GM19023 (cell line): ENCODE measurements around the gene RABAC1.

Experiments used
- ATAC-seq: cut with Tn5 transposase; IDR thresholded peaks from one replicate; pipeline ENCODE4 v1.9.1; 2021; ENCODE audit warnings: mild to moderate bottlenecking, moderate library complexity; ENCODE audit not compliant: unreplicated experiment

RABAC1 gene

DNA sequence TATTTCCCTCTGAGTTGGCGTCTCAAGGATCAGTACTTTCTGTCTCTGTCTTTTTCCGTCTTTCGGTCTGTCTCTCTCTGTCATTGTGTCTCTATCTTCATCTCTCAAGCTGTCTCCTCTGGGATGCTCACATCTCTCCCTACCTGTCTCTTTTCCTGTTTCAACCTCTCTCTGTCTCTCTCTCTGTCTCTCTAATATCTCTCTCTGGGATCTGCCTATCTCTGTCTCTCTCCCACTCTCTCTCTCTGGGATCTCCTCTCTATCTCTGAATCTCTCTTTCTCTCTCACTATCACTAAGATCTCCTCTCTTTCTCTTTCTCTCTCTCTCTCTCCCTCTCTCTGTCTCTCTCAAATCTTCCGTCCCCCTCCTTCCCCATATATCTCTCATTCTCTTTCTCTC, 30.9 kb upstream of the RABAC1 start:
- ATAC-seq, result no peak

GRCh38 chr19:41988947-41989346, 29.8 kb upstream of the RABAC1 start:
- no peak for ATAC-seq

- no peak for ATAC-seq
These were observed 28.2 kb upstream of the RABAC1 start for GRCh38 chr19:41987141-41987860.

DNA sequence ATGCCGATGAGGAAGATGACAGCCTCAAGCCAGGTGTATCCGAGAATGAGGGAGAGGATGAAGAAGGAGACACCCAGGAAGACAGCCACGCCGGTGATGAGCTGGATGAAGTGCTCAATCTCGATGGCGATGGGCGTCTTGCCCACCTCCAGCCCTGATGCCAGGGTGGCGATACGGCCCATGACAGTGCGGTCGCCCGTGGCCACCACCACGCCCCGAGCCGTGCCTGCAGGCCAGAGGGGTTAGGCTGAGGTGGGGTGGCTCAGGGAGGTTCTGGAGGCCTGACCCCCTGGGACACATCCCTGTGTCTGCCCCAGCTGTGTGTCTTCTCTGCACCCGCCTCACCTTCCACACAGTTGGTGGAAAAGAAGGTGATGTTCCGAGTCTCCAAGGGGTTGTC, 25.8 kb upstream of the RABAC1 start:
- ATAC-seq, result no peak

DNA sequence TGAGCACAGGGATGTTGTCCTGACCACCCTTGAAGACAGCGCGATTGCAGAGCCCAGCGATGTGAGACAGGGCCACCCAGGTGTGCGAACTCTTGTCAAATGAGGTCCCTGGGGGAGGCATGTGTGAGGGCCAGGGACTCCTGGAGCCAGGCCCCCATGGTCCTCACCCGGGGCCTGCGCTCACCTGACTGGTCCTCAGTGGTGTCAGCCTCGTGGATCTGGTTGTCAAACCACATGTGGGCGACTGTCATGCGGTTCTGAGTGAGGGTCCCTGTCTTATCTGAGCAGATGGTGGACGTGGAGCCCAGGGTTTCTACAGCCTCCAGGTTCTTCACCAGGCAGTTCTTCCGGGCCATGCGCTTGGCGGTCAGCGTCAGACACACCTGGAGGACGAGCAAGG, 22.6 kb upstream of the RABAC1 start:
- no peak for ATAC-seq

- no peak for ATAC-seq
These were observed 19.3 kb upstream of the RABAC1 start for GRCh38 chr19:41978470-41978869.

GRCh38 chr19:41977916-41978315, 18.8 kb upstream of the RABAC1 start:
- ATAC-seq, result no peak

DNA sequence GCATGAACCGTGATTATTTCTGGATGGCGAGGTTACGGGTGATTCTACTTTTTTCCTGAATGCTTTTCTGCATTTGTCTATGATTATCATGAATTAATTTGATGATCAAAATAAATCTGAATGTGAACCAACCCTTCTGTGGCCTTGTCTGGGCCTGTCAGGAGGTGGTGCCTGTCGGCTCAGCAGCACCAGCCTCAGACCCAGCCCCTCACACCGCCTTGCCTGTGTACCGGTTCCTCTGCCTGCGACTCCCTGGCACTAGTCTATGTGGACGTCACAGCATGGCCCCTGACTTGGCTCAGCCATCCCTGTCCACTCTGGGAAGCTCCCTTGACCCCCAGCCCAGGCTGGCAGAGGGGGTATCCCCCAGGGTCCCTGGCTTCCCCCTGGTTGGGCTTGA, 15.5 kb upstream of the RABAC1 start:
- no peak for ATAC-seq

DNA sequence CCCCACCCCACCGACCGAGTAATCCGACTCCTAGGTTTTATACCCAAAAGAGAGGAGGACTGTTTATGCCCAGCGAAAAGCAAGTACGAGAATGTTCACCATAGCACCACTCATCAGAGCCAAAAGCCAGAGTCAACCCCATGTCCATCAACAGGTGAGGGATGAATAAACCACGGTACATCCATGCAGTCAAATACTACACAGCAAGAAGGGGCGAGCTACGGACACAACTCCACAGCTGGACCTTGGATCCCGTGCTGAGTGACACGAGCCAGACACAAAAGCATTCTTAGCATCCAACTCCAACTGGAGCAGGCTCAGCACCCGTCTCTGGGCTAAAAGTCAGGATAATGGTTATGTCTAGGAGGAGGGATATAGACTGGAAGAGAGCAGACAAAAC, 12.2 kb upstream of the RABAC1 start:
- ATAC-seq, result no peak

DNA sequence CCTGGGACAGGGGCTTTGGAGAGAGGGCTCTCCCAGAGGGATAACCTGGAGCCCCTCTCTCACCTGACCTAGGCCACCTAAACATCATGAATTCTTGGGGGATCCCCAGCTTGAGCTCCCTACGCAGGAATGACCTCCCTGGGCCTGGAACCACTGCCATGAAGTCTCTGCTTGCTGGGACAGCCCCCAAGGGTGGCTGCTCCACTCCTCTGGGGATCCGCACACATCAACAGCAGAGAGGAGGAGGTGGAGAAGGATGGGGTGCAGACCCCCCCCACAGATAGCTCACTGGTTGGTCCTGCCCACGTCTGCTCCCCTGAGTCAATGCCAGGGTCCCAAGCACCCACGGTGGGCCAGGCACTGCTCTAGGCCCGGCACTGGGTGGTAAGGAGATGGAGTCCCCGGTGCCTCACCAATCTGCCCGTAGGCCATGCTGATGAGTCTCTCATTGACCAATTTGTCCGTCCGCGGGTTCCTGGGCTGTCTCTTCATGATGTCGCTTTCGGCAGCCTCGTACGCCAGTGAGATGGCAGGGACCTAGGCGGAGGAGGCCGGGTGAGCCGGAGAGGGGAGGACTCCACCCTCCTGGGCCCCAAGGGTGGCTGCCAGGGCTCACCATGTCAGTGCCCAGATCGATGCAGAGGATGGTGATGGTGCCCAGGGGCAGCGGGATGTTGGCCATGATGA, 10.8 kb upstream of the RABAC1 start:
- ATAC-seq, result no peak

DNA sequence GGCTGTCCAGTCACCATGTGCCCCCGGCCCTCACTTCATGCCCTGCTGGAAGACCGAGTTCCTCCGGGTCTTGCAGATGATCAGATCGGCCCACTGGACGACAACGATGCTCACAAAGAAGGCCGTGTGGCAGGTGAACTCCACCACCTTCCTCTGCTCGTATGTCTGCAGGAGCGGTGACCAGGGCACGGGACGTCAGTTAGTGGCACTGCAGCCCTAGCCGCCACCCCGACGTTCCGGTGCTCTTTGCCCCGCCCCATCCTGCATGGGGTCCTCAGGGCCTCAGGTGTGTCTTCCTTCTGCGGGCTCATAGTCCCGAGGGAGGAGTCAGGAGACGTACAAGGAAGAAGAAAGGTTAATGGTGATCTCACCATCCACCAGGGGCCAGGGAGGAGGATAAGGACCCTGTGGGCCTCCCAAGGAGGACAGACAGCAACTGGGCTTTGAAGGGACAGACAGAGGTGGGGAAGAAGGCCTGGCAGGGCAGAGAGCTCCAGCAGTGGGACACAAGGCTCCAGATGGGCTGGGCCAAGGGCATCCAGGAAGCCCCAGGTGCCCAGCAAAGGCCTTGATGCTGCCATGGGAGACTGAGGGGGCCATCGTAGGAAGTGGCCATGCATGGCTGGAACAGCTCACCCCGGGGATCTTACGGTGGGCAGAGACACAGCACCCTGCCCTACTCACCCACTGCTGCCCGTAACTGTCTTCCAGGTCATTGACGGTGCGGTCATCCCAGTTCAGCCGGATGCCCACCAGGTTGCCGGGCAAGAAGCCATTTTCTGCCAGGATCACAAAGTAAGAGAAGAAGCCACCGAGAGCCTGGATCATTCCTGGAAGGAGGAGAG, 9.9 kb upstream of the RABAC1 start:
- no peak for ATAC-seq

DNA sequence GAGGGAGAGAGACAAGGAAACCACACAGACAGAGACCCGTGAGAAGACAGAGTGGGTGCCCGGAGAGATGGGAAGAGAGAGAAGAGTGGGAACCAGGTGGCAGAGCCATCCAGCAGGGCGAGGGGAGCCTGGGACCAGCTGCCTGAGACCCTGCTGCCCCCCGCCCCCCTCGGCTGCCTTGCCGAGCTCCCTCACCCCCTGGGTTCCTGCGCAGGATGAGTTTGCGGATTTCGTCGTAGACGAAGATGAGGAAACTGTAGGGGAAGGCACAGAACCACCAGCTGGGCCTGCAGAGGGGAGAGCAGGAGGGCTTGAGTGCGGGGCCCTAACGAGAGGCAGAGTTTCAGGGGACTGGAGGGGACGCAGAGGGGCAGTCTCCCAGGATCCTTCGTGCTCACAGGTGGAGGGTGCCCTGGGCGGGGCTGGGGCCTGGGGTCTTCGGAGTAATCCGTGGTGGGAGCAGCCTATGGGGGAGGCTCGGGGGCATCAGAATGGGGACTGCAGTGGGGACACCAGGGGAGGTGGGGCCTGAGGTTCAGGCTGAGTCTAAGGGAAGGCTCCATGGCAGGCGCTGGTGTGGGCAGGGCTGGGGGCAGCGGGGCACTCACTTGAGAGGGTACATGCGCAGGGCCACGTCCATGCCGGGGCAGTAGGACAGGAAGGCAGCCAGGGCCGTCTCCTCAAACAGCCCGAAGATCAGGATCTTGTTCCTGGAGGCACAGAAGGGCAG, 8.1 kb upstream of the RABAC1 start:
- ATAC-seq, result no peak

GRCh38 chr19:41965106-41965505, 6.0 kb upstream of the RABAC1 start:
- ATAC-seq, result no peak

- ATAC-seq, result no peak
These were observed 1.9 kb upstream of the RABAC1 start for GRCh38 chr19:41960973-41961372.

GRCh38 chr19:41958367-41959055, 610 bp downstream of the RABAC1 start:
- peak; percentile 67 for ATAC-seq

- ATAC-seq, result no peak
These were observed 1.2 kb downstream of the RABAC1 start for GRCh38 chr19:41957838-41958366.

DNA sequence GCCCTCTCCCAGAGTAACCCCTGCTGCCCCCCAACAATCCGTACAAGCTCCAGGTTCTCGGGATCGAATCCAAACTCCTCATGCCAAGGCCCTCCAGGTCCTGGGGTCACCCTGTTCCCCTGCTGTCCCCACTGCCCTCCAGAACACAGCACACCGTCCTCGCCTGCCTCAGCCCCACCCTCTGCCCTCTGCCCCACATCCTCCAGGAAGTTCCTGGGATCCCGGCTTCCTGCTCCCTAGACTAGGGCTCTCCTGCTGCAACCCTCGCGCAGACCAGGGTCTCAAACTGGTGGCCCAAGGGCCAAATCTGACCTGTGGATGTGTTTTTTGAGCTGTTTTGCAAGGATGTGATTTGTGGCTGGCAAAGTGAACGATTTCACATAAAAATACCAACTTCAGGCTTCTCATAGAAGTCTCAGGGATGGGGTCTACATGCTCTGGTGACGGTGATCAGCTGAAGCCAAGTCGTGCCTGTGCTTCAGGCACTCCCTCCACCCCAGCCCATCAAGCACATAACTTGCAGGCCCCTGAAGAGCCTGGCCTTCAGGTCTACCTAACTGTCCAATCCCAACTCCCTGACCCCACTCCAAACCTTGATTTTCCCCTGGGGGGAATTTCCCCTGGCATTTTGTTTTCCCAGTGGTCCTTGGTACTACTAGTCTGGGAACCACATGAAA, 1.8 kb downstream of the RABAC1 start:
- no peak for ATAC-seq

GRCh38 chr19:41956621-41957020, 2.5 kb downstream of the RABAC1 start:
- no peak for ATAC-seq

GRCh38 chr19:41955521-41955920, 3.6 kb downstream of the RABAC1 start:
- no peak for ATAC-seq

- no peak for ATAC-seq
These were observed 7.4 kb downstream of the RABAC1 start for GRCh38 chr19:41951686-41952172.
